Gastrocnemius medialis (tissue), 4 donors: ENCODE measurements around the gene PATL2. TPM values are rescaled to one million over a fixed set of nuclear protein-coding genes. Genes with fewer than 3 reads are reported as not detected.
"Not testable (repeated sequence)": the region's sequence is repeated elsewhere in the genome, so short reads cannot be mapped to it uniquely, and the experiment has no call there.

Experiments
- ATAC-seq, 2 donors: fragments of 150-250 bp; one replicate each; pipeline ENCODE4 v1.9.1; 2016
- DNase-seq, 2 donors: peaks; one replicate each; pipeline ENCODE4 v3.0.0-alpha.2; 2019
- H3K27ac ChIP-seq, 4 donors: fragments of 200-600 bp; sonication (generic); 1 replicate in 1 of 4; 2 replicates in 3 of 4; pipeline ENCODE4 v1.5.1; 2016 to 2018; ENCODE audit warnings: mild to moderate bottlenecking in 2 of 4, moderate library complexity in 1 of 4
- H3K27me3 ChIP-seq, 3 donors: fragments of 200-600 bp; sonication (generic) in 2 of 3; 1 replicate in 1 of 3; 2 replicates in 2 of 3; pipeline versions ENCODE4 v1.5.1 to v1.6.0; 2016 to 2019; ENCODE audit warnings: mild to moderate bottlenecking in 1 of 3, moderate library complexity in 1 of 3
- H3K36me3 ChIP-seq, 2 donors: fragments of 200-600 bp; sonication (generic) in 1 of 2; one replicate each; pipeline ENCODE4 v1.5.1; 2017 to 2018
- H3K4me1 ChIP-seq, 2 donors: fragments of 200-600 bp; sonication (generic) in 1 of 2; one replicate each; pipeline ENCODE4 v1.5.1; 2016 to 2017; ENCODE audit warnings: mild to moderate bottlenecking in 2 of 2
- H3K4me3 ChIP-seq, 4 donors: fragments of 200-600 bp; sonication (generic) in 3 of 4; 1 replicate in 1 of 4; 2 replicates in 3 of 4; pipeline ENCODE4 v1.5.1; 2016 to 2019; ENCODE audit warnings: mild to moderate bottlenecking in 2 of 4
- H3K9me3 ChIP-seq, 3 donors: fragments of 200-600 bp; sonication (generic) in 2 of 3; 1 replicate in 1 of 3; 2 replicates in 2 of 3; pipeline ENCODE4 v1.5.1; 2016 to 2019
- POLR2A ChIP-seq, 2 donors: fragments of 450-650 bp; IDR thresholded peaks; one replicate each; pipeline ENCODE4 v1.6.1; 2017; ENCODE audit warnings: antibody characterized with exemption in 2 of 2, mild to moderate bottlenecking in 2 of 2, moderate library complexity in 2 of 2
- in situ Hi-C, 4 donors: fragments of 200-750 bp; cut with MboI; loops; one replicate each; pipeline versions ENCODE4 v1.15.0 to v1.8.0; 2017; ENCODE audit warnings: low sequenced_read_pairs in 4 of 4
- intact Hi-C: fragments of 100-400 bp; cut with DNase I; formaldehyde crosslinking; loops from one replicate; pipeline ENCODE4 v1.15.1; 2023; ENCODE audit warnings: low total_unique reads
- total RNA-seq, 4 donors: library from RNA; depleted of rRNA; stranded (reverse); fragments of >200 nt; gene quantifications; one replicate each; pipeline versions ENCODE4 v1.1.0 to v1.2.3, GENCODE V29; 2016
- TF ChIP-seq, protein P1 (sequence below), 5 experiments: fragments of 450-650 bp in 3 of 5; fragments of 200-600 bp in 2 of 5; sonication (generic) in 2 of 5; IDR thresholded peaks in 4 of 5; conservative IDR thresholded peaks in 1 of 5; 1 replicate in 4 of 5; 2 replicates in 1 of 5; pipeline ENCODE4 v1.5.1; 2016 to 2019; ENCODE audit warnings: antibody characterized with exemption in 5 of 5, mild to moderate bottlenecking in 3 of 5, moderate library complexity in 3 of 5

PATL2 gene
- total RNA-seq, 4 donors from 2014 or later: 0.13 TPM; not detected in 3

DNA sequence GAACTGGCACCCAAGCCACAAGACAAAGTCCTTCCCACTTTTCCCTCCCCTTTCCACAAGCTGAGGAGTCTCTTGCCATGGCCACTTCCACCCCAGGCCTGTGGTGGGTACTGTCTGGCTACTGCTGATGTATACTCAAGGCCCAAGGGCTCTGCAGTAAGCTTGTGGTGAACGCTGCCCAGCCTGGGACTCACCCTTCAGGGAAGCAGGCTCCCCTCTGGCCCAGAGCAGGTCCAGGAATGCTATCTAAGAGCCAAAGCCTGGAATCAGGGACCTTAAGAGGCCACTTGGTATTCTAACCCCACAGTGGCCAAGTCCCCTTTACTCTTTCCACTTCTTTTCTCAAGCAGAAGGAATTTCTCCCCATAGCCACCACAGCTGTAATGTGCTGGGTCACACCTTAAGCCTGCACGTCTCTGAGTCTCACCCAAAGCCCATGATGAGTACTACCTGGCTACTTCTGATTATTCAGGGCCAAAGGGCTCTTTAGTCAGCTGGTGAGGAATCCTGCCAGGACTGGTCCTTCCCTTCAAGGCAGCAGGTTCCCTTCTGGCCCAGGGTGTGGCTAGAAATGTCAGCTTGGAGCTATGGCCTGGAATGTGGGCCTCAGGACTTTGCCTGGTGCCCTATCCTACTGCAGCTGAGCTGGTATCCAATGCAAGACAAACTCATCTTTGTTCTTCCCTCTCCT is 4.0 kb downstream of the PATL2 start:
- H3K27me3 ChIP-seq: no peaks in the 10 kb centered on the region
- intact Hi-C loops: no loop called here
- in situ Hi-C loops: loop anchor here in 1 of 4 donors (25.0 kb wide), 1 partner anchor 920 kb away; the partner anchor contains the start of genes ELL3 and SERF2
- H3K4me3 ChIP-seq: no peak overlapping the region
- H3K27ac ChIP-seq: no peak overlapping the region
- H3K4me1 ChIP-seq: peaks cover 0 to 8% of the 10 kb centered on the region in 2 donors
- no peaks in the 10 kb centered on the region for H3K36me3 ChIP-seq
- ATAC-seq (no peak), DNase-seq (no peak)
- TF ChIP-seq, protein P1, sequence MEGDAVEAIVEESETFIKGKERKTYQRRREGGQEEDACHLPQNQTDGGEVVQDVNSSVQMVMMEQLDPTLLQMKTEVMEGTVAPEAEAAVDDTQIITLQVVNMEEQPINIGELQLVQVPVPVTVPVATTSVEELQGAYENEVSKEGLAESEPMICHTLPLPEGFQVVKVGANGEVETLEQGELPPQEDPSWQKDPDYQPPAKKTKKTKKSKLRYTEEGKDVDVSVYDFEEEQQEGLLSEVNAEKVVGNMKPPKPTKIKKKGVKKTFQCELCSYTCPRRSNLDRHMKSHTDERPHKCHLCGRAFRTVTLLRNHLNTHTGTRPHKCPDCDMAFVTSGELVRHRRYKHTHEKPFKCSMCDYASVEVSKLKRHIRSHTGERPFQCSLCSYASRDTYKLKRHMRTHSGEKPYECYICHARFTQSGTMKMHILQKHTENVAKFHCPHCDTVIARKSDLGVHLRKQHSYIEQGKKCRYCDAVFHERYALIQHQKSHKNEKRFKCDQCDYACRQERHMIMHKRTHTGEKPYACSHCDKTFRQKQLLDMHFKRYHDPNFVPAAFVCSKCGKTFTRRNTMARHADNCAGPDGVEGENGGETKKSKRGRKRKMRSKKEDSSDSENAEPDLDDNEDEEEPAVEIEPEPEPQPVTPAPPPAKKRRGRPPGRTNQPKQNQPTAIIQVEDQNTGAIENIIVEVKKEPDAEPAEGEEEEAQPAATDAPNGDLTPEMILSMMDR (IDR thresholded peaks at IDR 0.05 in 4 of 5, conservative IDR thresholded peaks at IDR 0.05 in 1 of 5): no peak
- TF ChIP-seq POLR2A (IDR thresholded peaks at IDR 0.05): no peak
- no peaks in the 10 kb centered on the region for H3K9me3 ChIP-seq

GRCh38 chr15:44706401-44706800 is 4.7 kb downstream of the PATL2 start:
- Histone ChIP-seq H3K36me3 (no peaks in the 10 kb centered on the region), H3K4me1 (peaks cover 0 to 8% of the 10 kb centered on the region in 2 donors), H3K27ac (no peak overlapping the region), H3K27me3 (no peaks in the 10 kb centered on the region), H3K9me3 (no peaks in the 10 kb centered on the region), H3K4me3 (no peak overlapping the region)
- DNase-seq: no peak
- intact Hi-C loops (no loop called here), in situ Hi-C loops (loop anchor here in 1 of 4 donors (25.0 kb wide), 1 partner anchor 919 kb away; the partner anchor contains the start of genes ELL3 and SERF2)
- no peak for TF ChIP-seq POLR2A (IDR thresholded peaks at IDR 0.05)
- TF ChIP-seq, protein P1 (IDR thresholded peaks at IDR 0.05 in 4 of 5, conservative IDR thresholded peaks at IDR 0.05 in 1 of 5): no peak
- ATAC-seq: no peak

GRCh38 chr15:44705986-44706385 is 5.1 kb downstream of the PATL2 start:
- Histone ChIP-seq H3K27ac (no peak overlapping the region), H3K36me3 (no peaks in the 10 kb centered on the region), H3K4me3 (no peak overlapping the region), H3K27me3 (no peaks in the 10 kb centered on the region), H3K9me3 (no peaks in the 10 kb centered on the region), H3K4me1 (peaks cover 0 to 8% of the 10 kb centered on the region in 2 donors)
- intact Hi-C loops: no loop called here
- no peak for TF ChIP-seq POLR2A (IDR thresholded peaks at IDR 0.05)
- TF ChIP-seq, protein P1 (IDR thresholded peaks at IDR 0.05 in 4 of 5, conservative IDR thresholded peaks at IDR 0.05 in 1 of 5): no peak
- ATAC-seq: no peak
- no peak for DNase-seq
- in situ Hi-C loops: loop anchor here in 1 of 4 donors (25.0 kb wide), 1 partner anchor 919 kb away; the partner anchor contains the start of genes ELL3 and SERF2

DNA sequence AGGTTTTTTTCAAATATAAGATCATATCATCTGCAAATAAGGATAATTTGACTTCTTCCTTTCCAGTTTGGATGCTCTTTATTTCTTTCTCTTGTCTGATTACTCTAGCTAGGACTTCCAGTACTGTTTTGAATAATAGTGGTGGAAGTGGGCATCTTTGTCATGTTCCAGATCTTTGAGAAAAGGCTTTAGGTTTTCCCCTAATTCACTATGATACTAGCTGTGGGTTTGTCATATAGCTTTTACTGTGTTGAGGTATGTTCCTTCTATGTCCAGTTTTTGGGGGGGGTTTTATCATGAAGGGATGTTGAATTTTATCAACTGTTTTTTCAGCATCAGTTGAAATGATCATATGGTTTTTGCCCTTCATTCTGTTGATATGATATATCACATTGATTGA is 10.4 kb downstream of the PATL2 start:
- H3K9me3 ChIP-seq, H3K36me3 ChIP-seq, H3K4me3 ChIP-seq, H3K27ac ChIP-seq, H3K27me3 ChIP-seq, intact Hi-C loops, DNase-seq, H3K4me1 ChIP-seq, ATAC-seq: not testable (repeated sequence)
- in situ Hi-C loops: loop anchor here in 1 of 4 donors (25.0 kb wide), 1 partner anchor 913 kb away; the partner anchor contains the start of genes ELL3 and SERF2

DNA sequence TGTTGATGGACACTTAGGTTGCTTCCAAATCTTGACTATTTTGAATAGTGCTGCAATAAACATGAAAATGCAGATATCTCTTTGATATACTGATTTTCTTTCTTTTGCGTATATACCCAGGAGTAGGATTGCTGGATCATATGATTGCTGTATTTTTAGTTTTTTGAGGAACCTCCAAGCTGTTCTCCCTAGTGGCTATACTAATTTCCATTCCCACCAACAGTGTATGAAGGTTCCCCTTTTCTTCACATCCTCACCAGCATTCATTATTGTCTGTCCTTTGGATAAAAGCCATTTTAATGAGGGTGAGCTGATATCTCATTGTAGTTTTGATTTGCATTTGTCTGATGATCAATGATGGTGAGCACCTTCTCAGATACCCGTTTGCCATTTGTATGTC is 12.5 kb downstream of the PATL2 start:
- in situ Hi-C loops: no loop called here
- no peak for TF ChIP-seq POLR2A (IDR thresholded peaks at IDR 0.05)
- TF ChIP-seq, protein P1 (IDR thresholded peaks at IDR 0.05 in 4 of 5, conservative IDR thresholded peaks at IDR 0.05 in 1 of 5): no peak
- Histone ChIP-seq H3K36me3 (no peaks in the 10 kb centered on the region), H3K4me3 (no peak overlapping the region), H3K9me3 (no peaks in the 10 kb centered on the region), H3K27me3 (peaks cover 0 to 4% (median 0%) of the 10 kb centered on the region in 3 donors), H3K4me1 (no peaks in the 10 kb centered on the region), H3K27ac (no peak overlapping the region)
- intact Hi-C loops: no loop called here
- ATAC-seq: no peak
- DNase-seq: no peak
